Ovary (tissue), 3 donors: ENCODE data around the gene PFDN6.

ENCODE experiments used
- CTCF ChIP-seq, 3 donors: fragments of 450-650 bp in 2 of 3; fragments of 200-600 bp in 1 of 3; IDR thresholded peaks; one replicate each; pipeline versions ENCODE4 v1.5.1 to v1.8.0; 2016 to 2022; ENCODE audit warnings: antibody characterized with exemption in 3 of 3, mild to moderate bottlenecking in 1 of 3
- EP300 ChIP-seq: sonication (generic); formaldehyde crosslinking; IDR thresholded peaks from one replicate; pipeline ENCODE4 v1.6.1; 2017; ENCODE audit warnings: antibody characterized with exemption
- POLR2A ChIP-seq: fragments of 450-650 bp; IDR thresholded peaks from one replicate; pipeline ENCODE4 v1.6.1; 2017; ENCODE audit warnings: antibody characterized with exemption, mild to moderate bottlenecking, moderate library complexity
- donor health status: DM: no; HTN: no; CAD: no.

- TF ChIP-seq CTCF (IDR thresholded peaks at IDR 0.05) (no peak), POLR2A (no peak), EP300 (no peak)
Observed at GRCh38 chr6:33317669-33318425, 28.4 kb downstream of the PFDN6 start, which contains the start of gene ZBTB22.
